ENCODE data around the gene EDEM2. TPM values are rescaled to one million over a fixed set of nuclear protein-coding genes. Genes with fewer than 3 reads are reported as not detected.
A peak's percentile ranks its signal among the peaks of the same experiment; 100 is the strongest.

The EDEM2 gene
- total RNA-seq, 1 experiment from 2014 or later = 34.7 TPM

- TF ChIP-seq SIN3A (IDR thresholded peaks at IDR 0.05; ENCODE audit: borderline replicate concordance, insufficient read depth, low read depth, low read length) (no peak), POLR2AphosphoS5 (IDR thresholded peaks at IDR 0.05; ENCODE audit: low read depth, low read length) (no peak)
- H3K4me1 ChIP-seq (ENCODE audit: control insufficient read depth, insufficient read depth, low read length) = peaks cover 19% of the 10 kb centered on the region
- no peak overlapping the region for H3K4me3 ChIP-seq (ENCODE audit: low read depth in 2 of 2, low read length in 2 of 2)
- H3K27ac ChIP-seq (ENCODE audit: low read length) = no peak overlapping the region
- DNase-seq (ENCODE audit: low read depth, low spot score) (no peak), ATAC-seq (no peak)
- no peaks in the 10 kb centered on the region for H3K27me3 ChIP-seq (ENCODE audit: control insufficient read depth, insufficient read depth, low read length)
- H3K36me3 ChIP-seq (ENCODE audit: control insufficient read depth, insufficient read depth, low read length) = no peaks in the 10 kb centered on the region; the same call in 1 of the 2 replicates
- intact Hi-C loops (cut with micrococcal nuclease; ENCODE audit: unreplicated experiment) (no loop called here), in situ Hi-C loops (cut with HindIII; ENCODE audit: low pct_unique_long_range_greater_than_20kb, low sequenced_read_pairs) (no loop called here)
- TSS peak; percentile 1 for BruUV-seq (replicated peaks)
- no peaks in the 10 kb centered on the region for H3K9me3 ChIP-seq (ENCODE audit: control insufficient read depth, insufficient read depth, low read depth, low read length)
- ChIA-PET CTCF (no interaction called here), POLR2A (no interaction called here)
Observed at GRCh38 chr20:35088231-35089145, 58.6 kb downstream of the EDEM2 start.

DNA sequence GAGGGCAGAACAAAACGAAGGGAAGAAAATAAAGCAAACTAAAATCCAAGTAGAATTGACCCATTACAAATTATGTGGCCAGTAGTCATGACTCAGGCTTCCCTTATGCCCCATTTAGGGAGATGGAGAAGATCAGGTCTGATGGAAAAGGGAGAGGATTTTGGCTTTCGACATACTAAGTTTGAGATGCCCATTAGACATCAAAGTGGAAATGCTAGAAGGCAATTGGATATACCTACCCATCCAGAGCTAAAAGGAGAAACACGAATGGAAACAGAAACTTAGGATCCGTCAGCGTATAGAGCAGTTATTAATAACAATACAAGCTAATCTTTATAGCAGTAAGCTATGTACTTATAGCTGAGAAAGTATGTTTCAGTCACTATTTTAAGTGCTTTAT lies 59.3 kb downstream of the EDEM2 start:
- POLR2A ChIA-PET = no interaction called here
- CTCF ChIA-PET = no interaction called here
- intact Hi-C loops (cut with micrococcal nuclease; ENCODE audit: unreplicated experiment) = no loop called here

More for the DNA sequence above, 59.3 kb downstream of the EDEM2 start:
- Histone ChIP-seq H3K36me3 (ENCODE audit: control insufficient read depth, insufficient read depth, low read length) (no peaks in the 10 kb centered on the region; the same call in 1 of the 2 replicates), H3K27ac (ENCODE audit: low read length) (no peak overlapping the region), H3K9me3 (ENCODE audit: control insufficient read depth, insufficient read depth, low read depth, low read length) (no peaks in the 10 kb centered on the region), H3K4me3 (ENCODE audit: low read depth in 2 of 2, low read length in 2 of 2) (no peak overlapping the region), H3K4me1 (ENCODE audit: control insufficient read depth, insufficient read depth, low read length) (peaks cover 19% of the 10 kb centered on the region), H3K27me3 (ENCODE audit: control insufficient read depth, insufficient read depth, low read length) (no peaks in the 10 kb centered on the region)
- TF ChIP-seq CTCF (IDR thresholded peaks at IDR 0.05) (no peak), SIN3A (IDR thresholded peaks at IDR 0.05; ENCODE audit: borderline replicate concordance, insufficient read depth, low read depth, low read length) (no peak), TCF7L2 (IDR thresholded peaks at IDR 0.05; ENCODE audit: low read depth, low read length) (no peak), POLR2AphosphoS5 (IDR thresholded peaks at IDR 0.05; ENCODE audit: low read depth, low read length) (no peak), REST (IDR thresholded peaks at IDR 0.05; ENCODE audit: insufficient read depth in 1 of 2, low read depth in 2 of 2, low read length in 1 of 2) (no peak)
- in situ Hi-C loops (cut with HindIII; ENCODE audit: low pct_unique_long_range_greater_than_20kb, low sequenced_read_pairs) = no loop called here
- BruUV-seq (replicated peaks) = no TSS peak
- no peak for ATAC-seq
- DNase-seq (ENCODE audit: low read depth, low spot score) = no peak

Measured in Panc1 (cell line).